DMS79 (cell line): ENCODE results near the gene UBE2B.
"Not testable (repeated sequence)": the region's sequence is repeated elsewhere in the genome, so short reads cannot be mapped to it uniquely, and the experiment has no call there.

Experiments used
- DNase-seq: peaks from one replicate; lab custom pipeline; 2025; lab: John Stamatoyannopoulos, UW

The UBE2B gene

GRCh38 chr5:134398609-134399155, 27.3 kb downstream of the UBE2B start:
- no peak for DNase-seq

DNA sequence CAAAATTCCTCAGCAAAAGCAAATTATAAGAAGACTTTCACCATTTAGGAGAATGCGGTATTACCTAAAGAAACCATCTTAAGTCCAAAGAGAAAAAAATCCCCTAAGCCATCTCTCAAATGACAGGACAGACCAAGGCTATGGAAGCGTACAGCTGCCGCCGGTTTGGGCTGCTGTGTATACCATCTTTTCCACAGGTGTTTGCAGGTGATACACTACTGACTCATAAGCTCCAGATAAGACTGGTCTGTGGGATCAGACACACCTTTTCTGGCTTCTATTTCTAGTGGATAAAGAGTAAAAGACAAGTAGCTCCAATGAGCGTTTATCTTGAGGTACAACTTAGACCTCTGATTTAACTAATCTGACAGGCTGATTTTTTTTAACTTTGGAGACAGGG, 32.6 kb downstream of the UBE2B start:
- DNase-seq = no peak

DNA sequence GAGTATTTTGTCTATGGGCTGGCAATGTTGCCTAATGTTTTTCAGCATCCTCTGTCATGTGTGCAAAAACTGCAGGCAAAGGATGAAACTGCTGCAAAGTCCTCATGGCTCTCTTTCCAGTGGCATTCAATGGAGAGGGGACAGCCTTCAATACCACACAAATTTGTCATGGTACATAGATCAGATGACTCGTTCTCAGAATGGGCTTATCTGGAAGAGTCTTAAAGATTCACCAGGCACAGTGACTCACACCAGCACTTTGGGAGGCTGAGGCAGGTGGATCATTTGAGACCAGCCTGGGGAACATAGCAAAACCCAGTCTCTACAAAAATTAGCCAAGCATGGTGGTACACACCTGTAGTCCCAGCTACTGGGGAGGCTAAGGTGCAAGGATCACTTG, 35.0 kb downstream of the UBE2B start:
- no peak for DNase-seq

DNA sequence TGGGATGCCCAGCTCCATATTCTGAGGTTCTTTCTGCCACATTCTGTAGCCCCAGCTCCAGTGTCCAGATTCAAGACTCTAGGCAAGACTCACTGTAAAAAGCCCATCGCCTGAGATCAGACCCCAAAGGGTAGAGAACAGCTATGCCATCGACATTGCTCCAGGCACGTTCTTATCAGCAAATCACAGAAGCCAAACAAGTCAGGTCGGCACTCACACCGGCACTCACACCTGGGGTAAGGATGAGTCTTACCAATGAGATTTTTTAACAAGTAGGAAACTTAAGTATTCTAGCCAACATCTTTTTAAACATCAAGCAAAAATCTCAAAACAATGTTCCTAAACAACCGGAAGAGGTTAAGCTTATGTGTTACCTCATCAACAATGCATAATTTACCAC, 38.0 kb downstream of the UBE2B start:
- DNase-seq = no peak

DNA sequence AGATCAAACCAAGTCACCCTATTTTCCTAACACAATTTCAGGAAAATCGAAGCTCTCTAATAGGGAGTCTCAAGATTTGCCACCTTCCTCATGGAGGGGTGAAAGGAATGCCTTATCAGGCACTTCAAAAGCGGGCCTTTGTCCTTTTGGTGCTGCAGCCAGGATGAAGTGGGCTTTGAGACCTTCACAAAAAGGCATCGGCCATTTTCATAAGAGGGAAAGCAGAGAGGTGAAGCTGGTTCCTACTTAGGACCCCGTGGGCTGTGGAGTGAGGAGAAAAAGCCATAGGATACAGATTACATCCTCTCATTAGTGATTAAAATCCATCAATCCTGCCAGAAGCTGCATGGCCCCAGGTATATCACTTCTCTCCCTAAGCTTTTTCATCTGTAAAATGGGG, 39.5 kb downstream of the UBE2B start:
- no peak for DNase-seq

GRCh38 chr5:134411228-134411545, 39.8 kb downstream of the UBE2B start:
- no peak for DNase-seq

- DNase-seq = peak; percentile 33
Measured at GRCh38 chr5:134411546-134412266, 40.3 kb downstream of the UBE2B start, which contains the start of gene CDKN2AIPNL. Gene CDKN2AIPNL (minus strand): TSS chr5:134411881. CDS start chr5:134411854, 27 bp downstream.

GRCh38 chr5:134413046-134413445, 41.7 kb downstream of the UBE2B start:
- no peak for DNase-seq

DNA sequence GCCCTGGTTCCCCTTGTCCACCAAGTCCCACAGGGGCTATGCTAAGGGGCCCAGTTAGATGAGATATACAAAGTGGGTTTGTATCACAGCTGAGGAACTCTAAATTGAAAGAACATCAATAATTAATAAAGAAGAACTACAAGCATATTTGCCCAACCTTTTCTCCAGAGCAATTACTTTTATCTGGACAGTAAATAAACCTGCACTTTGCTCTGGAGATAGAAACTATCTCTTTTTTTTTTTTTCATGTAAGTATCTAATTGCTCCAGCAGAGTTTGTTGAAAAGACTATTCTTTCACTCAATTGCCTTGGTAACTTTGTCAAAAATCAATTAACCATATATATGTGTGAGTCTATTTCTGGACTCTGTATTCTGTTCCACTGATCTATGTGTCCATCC, 46.3 kb downstream of the UBE2B start:
- no peak for DNase-seq

DNA sequence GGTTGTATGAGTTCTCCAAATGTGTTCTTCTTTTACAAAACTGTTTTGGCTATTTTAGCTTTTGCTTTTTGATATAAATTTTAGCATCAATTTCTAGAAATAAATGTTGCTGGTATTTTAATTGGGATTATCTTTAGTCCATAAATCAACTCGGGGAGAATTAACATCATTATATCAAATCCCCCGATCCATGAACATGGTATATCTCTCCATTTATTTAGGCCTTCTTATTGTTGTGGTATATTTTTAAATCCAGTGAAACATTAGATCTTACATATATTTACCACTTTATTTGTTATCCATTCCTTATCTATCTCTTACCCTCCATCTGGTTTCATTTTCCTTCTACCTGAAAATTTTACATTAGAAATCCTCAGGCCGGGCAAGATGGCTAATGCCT, 47.6 kb downstream of the UBE2B start:
- DNase-seq = no peak

- no peak for DNase-seq
Measured at GRCh38 chr5:134420343-134420742, 49.0 kb downstream of the UBE2B start.

DNA sequence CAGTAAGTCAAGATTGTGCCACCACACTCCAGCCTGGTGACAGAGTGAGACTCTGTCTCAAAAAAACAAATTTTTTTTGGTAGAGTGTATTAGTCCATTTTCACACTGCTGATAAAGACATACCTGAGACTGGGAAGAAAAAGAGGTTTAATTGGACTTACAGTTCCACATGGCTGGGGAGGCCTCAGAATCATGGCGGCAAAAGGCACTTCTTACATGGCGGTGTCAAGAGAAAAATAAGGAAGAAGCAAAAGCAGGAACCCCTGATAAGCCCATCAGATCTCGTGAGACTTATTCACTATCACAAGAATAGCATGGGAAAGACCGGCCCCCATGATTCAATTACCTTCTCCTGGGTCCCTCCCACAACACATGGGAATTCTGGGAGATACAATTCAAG, 49.7 kb downstream of the UBE2B start:
- not testable (repeated sequence) for DNase-seq

DNA sequence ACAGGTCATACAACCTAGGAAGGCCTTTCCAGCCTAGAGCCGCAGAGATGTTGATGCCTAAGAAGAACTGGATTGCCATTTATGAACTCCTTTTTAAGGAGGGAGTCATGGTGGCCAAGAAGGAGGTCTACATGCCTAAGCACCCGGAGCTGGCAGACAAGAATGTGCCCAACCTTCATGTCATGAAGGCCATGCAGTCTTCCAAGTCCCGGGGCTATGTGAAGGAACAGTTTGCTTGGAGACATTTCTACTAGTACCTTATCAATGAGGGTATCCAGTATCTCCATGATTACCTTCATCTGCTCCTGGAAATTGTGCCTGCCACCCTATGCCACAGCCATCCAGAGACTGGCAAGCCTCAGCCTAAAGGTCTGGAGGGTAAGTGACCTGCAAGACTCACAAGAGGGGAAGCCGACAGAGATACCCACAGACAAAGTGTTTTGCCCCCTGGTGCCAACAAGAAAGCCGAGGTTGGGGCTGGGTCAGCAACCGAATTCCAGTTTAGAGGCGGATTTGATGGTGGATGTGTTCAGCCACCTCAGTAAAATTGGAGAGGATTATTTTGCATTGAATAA, 51.5 kb downstream of the UBE2B start:
- no peak for DNase-seq

- DNase-seq = no peak
Measured at GRCh38 chr5:134423376-134423775, 52.0 kb downstream of the UBE2B start.

GRCh38 chr5:134426361-134426760, 55.0 kb downstream of the UBE2B start:
- DNase-seq = no peak

GRCh38 chr5:134427540-134428041, 56.2 kb downstream of the UBE2B start:
- no peak for DNase-seq

DNA sequence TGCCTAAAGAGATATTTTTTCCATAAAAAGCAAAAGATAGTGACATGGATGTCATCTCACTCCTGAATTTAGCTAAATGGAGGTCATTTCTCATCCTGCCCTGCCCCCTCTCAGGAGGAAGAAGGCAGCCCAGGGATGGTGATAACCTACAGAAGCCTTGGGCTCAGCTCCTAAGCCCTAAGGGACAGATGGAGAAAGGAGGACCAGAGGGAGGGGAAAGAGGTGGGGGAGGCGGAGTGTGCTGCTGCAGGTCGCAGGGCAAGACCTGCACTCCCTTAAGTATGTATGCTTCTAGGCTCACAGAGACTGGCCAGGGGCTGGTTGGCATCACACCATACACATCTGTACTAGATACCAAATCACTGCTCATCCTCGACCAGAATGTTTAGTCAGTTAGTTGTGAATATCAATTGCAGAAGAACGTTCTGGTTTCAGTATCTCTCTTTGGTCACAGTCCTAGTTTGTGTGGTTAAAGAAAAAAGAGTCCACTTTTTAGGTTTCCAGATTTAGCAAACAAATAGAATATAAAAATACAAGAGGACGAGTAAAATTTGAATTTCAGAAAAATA, 58.7 kb downstream of the UBE2B start:
- no peak for DNase-seq

DNA sequence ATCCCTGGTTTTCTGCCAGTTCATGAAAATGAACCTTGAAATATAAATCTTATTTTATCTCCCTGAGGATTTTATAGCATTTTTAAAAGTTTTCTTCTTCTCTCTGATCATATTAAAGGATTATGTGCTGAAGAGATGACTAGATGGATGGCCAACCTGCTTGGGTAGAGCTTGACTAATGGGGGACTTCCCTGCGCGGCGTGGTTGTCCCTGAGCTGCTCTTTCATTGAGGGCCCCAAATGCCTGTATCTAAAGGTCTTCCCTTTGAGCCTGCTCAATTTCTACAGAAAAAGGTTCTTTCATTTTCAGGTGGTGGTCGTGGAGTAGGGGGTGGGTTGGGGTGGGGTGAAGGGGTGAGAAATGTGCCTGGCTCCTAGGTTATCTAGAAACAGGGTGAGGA, 60.8 kb downstream of the UBE2B start:
- no peak for DNase-seq

DNA sequence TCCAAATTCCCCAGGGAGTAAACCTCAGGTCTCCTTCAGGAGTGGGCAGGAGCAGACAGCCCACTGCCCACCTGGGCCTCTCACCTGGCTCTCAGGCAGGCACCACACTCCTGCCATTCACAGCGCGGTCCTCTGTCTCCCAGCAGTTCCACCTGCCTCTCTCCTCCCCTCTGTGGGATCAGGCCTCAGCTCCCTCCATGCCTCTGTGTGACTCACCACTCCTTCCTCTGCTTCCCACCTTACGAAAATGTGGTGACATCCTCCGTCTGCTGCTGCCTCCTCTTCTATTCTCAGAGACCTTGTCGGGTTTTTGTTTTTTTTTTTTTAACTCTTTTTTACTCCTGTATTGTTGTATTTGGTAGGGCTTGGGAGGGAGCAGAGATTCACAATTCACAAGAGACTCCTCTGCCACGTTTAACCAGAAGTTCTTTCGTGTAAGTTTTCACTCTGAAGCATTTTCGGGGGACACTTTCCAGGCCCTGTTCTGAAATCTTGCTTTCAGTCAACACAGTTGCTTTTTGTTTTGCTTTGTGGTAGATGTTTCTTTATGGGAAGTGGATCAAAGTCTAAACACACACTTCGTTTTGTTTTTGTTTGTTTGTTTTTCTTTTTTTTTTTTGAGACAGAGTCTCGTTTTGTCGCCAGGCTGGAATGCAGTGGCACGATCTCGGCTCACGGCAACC, 61.4 kb downstream of the UBE2B start:
- no peak for DNase-seq

DNA sequence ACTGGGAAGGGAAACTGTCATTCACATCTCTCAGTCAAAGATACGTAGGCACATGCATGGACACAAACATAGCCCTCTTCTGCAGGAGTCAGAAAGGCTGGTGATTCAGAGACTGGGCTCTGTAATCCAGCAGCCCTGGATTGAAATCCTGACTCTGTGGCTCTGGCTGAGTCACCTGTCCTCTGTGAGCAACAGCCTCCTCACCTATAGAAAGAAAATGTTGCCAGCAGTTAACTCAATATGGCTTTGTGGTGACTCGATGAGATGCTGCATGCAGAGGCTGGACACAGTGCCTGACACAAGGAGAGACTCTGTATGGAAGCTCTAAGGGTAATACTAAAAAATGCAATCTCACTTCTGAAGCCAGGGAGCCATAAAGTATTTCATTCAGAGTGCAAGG, 64.2 kb downstream of the UBE2B start:
- DNase-seq = no peak

DNA sequence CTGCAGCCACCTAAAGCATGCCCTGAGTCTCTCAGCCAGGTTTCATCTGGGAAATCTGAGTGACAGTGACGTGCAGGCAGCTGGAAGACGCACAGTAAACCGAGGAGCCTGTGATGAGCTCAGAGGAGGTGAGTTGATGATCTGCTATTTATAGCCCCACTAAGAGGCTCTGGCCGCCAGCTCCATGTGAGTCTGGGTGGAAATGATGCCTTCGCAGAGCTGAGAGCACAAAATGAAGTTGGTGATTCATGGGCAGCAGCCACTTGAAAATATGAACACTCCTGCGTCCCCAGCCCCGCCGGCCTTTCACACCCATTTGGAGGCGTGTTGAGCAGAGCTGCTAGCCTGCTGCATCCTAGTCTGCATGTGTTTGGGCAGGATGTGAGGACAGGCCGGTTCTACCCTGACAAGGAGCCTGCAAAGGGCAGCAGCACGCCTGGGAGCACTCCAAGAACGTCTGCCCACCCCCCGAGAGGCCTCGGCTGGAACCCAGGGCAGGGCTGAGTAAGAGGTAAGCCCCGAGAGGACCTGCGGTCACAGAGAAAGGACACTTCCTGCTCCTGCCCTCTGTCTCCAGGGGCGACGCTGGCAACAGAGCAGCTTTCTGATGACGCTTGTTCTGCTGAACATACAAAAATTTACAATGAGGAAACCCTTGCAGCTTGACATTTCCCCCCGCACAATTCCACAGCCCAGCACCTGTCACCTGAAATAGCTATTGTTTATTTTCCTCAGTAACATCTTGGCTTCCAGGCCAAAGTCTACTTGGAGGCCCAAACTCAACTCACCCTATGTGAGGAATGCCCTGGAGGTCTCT, 65.4 kb downstream of the UBE2B start:
- DNase-seq = peak; percentile 59

DNA sequence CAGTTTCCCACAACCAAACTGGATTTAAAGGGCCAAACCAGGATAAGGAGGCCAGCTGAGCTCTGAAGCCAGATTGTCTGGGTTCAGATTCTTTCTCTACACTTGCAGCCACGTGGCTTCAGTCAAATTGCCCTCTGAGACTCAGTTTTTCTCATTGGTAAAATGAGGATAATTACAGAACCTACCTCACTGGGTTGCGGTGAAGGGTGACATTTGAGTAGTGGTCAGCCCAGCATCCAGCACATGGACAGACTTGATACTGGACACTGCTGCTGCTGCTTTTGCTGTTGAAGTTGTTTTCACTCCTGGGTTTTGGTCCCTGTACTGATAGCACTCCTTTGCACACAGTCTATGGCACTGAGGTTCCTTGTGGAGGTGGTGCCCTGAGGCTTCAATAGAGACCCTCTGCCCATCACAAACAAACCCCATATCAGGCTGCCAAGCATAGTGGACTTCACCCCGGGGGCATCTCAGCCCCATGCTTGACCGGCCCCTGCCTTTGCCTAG, 66.0 kb downstream of the UBE2B start:
- no peak for DNase-seq
